ENCODE data around the gene INPP5D.

DNA sequence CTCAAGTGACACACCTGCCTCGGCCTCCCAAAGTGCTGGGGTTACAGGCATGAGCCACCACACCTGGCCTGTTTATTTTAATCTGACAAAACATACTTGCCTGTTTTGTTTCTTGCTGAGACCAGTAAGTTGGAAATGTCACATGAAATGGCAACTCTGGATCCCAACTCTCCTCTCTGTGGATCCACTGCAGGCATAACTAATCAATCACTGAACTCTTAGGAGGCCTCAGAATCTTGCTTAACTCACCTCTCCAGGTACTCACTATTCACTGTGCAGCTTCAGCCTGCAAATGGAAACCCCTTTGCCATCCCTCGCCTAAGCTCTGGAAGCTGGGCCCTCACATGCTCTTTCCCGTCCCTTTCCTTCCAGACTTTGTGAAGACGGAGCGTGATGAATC, 134.9 kb downstream of the INPP5D start:
- TF ChIP-seq, protein P1, sequence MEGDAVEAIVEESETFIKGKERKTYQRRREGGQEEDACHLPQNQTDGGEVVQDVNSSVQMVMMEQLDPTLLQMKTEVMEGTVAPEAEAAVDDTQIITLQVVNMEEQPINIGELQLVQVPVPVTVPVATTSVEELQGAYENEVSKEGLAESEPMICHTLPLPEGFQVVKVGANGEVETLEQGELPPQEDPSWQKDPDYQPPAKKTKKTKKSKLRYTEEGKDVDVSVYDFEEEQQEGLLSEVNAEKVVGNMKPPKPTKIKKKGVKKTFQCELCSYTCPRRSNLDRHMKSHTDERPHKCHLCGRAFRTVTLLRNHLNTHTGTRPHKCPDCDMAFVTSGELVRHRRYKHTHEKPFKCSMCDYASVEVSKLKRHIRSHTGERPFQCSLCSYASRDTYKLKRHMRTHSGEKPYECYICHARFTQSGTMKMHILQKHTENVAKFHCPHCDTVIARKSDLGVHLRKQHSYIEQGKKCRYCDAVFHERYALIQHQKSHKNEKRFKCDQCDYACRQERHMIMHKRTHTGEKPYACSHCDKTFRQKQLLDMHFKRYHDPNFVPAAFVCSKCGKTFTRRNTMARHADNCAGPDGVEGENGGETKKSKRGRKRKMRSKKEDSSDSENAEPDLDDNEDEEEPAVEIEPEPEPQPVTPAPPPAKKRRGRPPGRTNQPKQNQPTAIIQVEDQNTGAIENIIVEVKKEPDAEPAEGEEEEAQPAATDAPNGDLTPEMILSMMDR (IDR thresholded peaks at IDR 0.05; ENCODE audit: low read depth, low read length) = no peak
- no peak for TF ChIP-seq EZH2phosphoT487 (IDR thresholded peaks at IDR 0.05; ENCODE audit: low read depth)

All from OCI-LY3 (cell line).